ENCODE results near the gene SUSD1. TPM values are rescaled to one million over a fixed set of nuclear protein-coding genes. Genes with fewer than 3 reads are reported as not detected.

Gene SUSD1
- total and polyA plus RNA-seq, 2 of the 13 experiments (the other 11 are each of a cell fraction or from before 2014, with no cell fraction given) = 25.9 to 32.3 TPM

DNA sequence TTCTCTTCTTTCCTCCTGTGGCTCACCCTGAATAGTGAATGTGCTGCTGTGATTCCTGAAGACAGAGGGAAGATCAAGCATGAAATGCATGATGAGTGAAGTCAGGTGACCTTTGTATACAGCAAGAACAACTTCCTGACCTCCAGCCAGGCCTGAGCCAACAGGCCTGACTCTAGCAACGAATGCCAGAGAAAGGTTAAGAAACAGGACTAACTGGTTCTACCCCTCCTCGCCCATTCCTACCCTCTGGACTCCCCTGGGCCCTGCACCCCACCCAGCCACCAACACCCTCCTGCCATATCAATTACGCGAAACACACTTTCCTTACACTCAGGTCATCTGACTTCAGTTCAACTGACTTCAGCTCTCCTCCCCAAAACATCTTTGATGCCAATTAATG lies 4.9 kb downstream of the SUSD1 start:
- ChIA-PET POLR2A (no interaction called here), CTCF (ENCODE audit: low intra/inter-chr PET ratio, low total read pairs) (no interaction called here)
- Histone ChIP-seq H2AFZ (ENCODE audit: low read length) (no peak overlapping the region), H3K79me2 (ENCODE audit: insufficient read depth, low read length) (peaks cover 65% of the 10 kb centered on the region), H3K27me3 (ENCODE audit: control insufficient read depth in 1 of 2, insufficient read depth in 2 of 2, low read length in 2 of 2) (no peaks in the 10 kb centered on the region; a peak in 1 of 5 replicates), H3K27ac (ENCODE audit: extremely low read length, insufficient read depth, low read length) (no peak overlapping the region), H3K4me1 (ENCODE audit: insufficient read depth, low read length) (peaks cover 80% of the 10 kb centered on the region), H3K36me3 (replicated peaks in 1 of 2; ENCODE audit: control insufficient read depth in 1 of 2, insufficient read depth in 2 of 2, low read length in 2 of 2) (0 out of 5 replicates have a peak, but pooled peaks cover 0 to 6% of the 10 kb centered on the region in 2 experiments), H3K4me2 (ENCODE audit: low read depth, low read length) (no peak overlapping the region), H3K9me3 (ENCODE audit: low read length) (no peaks in the 10 kb centered on the region), H4K20me1 (ENCODE audit: insufficient read depth, low read length) (no peaks in the 10 kb centered on the region), H3K4me3 (replicated peaks in 1 of 3; ENCODE audit: insufficient read depth in 1 of 3, low read depth in 2 of 3, low read length in 3 of 3) (no peak overlapping the region), H3K9ac (ENCODE audit: insufficient read depth, low read depth, low read length) (no peak overlapping the region)
- DNase-seq (ENCODE audit: low spot score) (no peak), FAIRE-seq (no peak), ATAC-seq (no peak)
- no peak for TF ChIP-seq RXRB (CRISPR knock-in tag; IDR thresholded peaks at IDR 0.05; ENCODE audit: borderline replicate concordance)
- no peak for TF ChIP-seq ZNF33A (CRISPR knock-in tag; IDR thresholded peaks at IDR 0.05; ENCODE audit: borderline replicate concordance)
- TF ChIP-seq ZNF775 (CRISPR knock-in tag; IDR thresholded peaks at IDR 0.05; ENCODE audit: borderline replicate concordance) = no peak
- TF ChIP-seq KAT8 (CRISPR knock-in tag; IDR thresholded peaks at IDR 0.05) = no peak
- TF ChIP-seq THAP8 (CRISPR knock-in tag; IDR thresholded peaks at IDR 0.05; ENCODE audit: borderline replicate concordance) = no peak
- TF ChIP-seq TRIM24 (CRISPR knock-in tag; IDR thresholded peaks at IDR 0.05) = no peak
- no peak for TF ChIP-seq HMGXB3 (CRISPR knock-in tag; IDR thresholded peaks at IDR 0.05; ENCODE audit: borderline replicate concordance)
- no peak for TF ChIP-seq POGZ (CRISPR knock-in tag; IDR thresholded peaks at IDR 0.05)
- no peak for TF ChIP-seq HNRNPUL1 (IDR thresholded peaks at IDR 0.05; ENCODE audit: low read depth, low read length)
- no peak for TF ChIP-seq FOXP4 (CRISPR knock-in tag; IDR thresholded peaks at IDR 0.05)
- TF ChIP-seq YY1 (IDR thresholded peaks at IDR 0.05; ENCODE audit: insufficient read depth, insufficient replicate concordance, low read depth, low read length) = no peak
- TF ChIP-seq ZNF136 (CRISPR knock-in tag; IDR thresholded peaks at IDR 0.05; ENCODE audit: low read depth) = no peak
- no TSS peak for BruUV-seq (replicated peaks)
- 90% methylated on average over 4 of the region's 4 CpGs for WGBS (ENCODE audit: low lambda C conversion rate)
- intact Hi-C loops (cut with micrococcal nuclease; ENCODE audit: unreplicated experiment) = no loop called here
- in situ Hi-C loops (cut with HindIII; ENCODE audit: extremely low pct_ligation_motif_present, low pct_unique_long_range_greater_than_20kb) = no loop called here

Measured in HepG2 (cell line).